Measurements from ENCODE around the gene CD52.

CD52 gene

GRCh38 chr1:26317612-26318337 lies at the start of gene CD52:
Gene CD52 (plus strand): TSS chr1:26317958. CDS start chr1:26318018, 60 bp downstream.
- DNase-seq (ENCODE audit: low read depth, low spot score), result no peak

- DNase-seq (ENCODE audit: low read depth, low spot score), result no peak
Observed at GRCh38 chr1:26268290-26269197, 49.2 kb upstream of the CD52 start.

- no peak for DNase-seq (ENCODE audit: low read depth, low spot score)
Observed at GRCh38 chr1:26269198-26269550, 48.6 kb upstream of the CD52 start.

GRCh38 chr1:26274801-26275425 lies 42.8 kb upstream of the CD52 start:
- DNase-seq (ENCODE audit: low read depth, low spot score), result no peak

GRCh38 chr1:26275580-26276431 lies 42.0 kb upstream of the CD52 start:
- peak; percentile 41 for DNase-seq (ENCODE audit: low read depth, low spot score)

GRCh38 chr1:26276432-26276838 lies 41.3 kb upstream of the CD52 start:
- no peak for DNase-seq (ENCODE audit: low read depth, low spot score)

- DNase-seq (ENCODE audit: low read depth, low spot score), result no peak
Observed at GRCh38 chr1:26277261-26277661, 40.5 kb upstream of the CD52 start.

GRCh38 chr1:26277719-26278118 lies 40.0 kb upstream of the CD52 start:
- DNase-seq (ENCODE audit: low read depth, low spot score), result no peak

- peak; percentile 65 for DNase-seq (ENCODE audit: low read depth, low spot score)
Observed at GRCh38 chr1:26278303-26278702, 39.5 kb upstream of the CD52 start.

GRCh38 chr1:26278724-26279455 lies 38.9 kb upstream of the CD52 start:
- DNase-seq (ENCODE audit: low read depth, low spot score), result no peak

GRCh38 chr1:26279456-26280332 lies 38.1 kb upstream of the CD52 start, which contains the start of gene SH3BGRL3:
Gene SH3BGRL3 (plus strand): TSS chr1:26280086. CDS start chr1:26280156, 70 bp downstream.
- peak; percentile 50 for DNase-seq (ENCODE audit: low read depth, low spot score)

GRCh38 chr1:26280333-26281042 lies 37.3 kb upstream of the CD52 start:
- DNase-seq (ENCODE audit: low read depth, low spot score), result no peak

- DNase-seq (ENCODE audit: low read depth, low spot score), result no peak
Observed at GRCh38 chr1:26281091-26281958, 36.4 kb upstream of the CD52 start.

- no peak for DNase-seq (ENCODE audit: low read depth, low spot score)
Observed at GRCh38 chr1:26281971-26282370, 35.8 kb upstream of the CD52 start.

GRCh38 chr1:26282401-26282918 lies 35.3 kb upstream of the CD52 start:
- no peak for DNase-seq (ENCODE audit: low read depth, low spot score)

- no peak for DNase-seq (ENCODE audit: low read depth, low spot score)
Observed at GRCh38 chr1:26283279-26283853, 34.4 kb upstream of the CD52 start.

GRCh38 chr1:26283871-26284596 lies 33.7 kb upstream of the CD52 start:
- DNase-seq (ENCODE audit: low read depth, low spot score), result no peak

All from brain pericyte (primary cell).